DOHH2 (cell line): ENCODE data around the gene LDLRAD4.

Experiments used
- H3F3A ChIP-seq: fragments of 200-600 bp; sonication (generic), shearing (Covaris generic); 2 replicates; pipeline ENCODE4 v1.6.0; 2016; ENCODE audit warnings: antibody characterized with exemption, mild to moderate bottlenecking; ENCODE audit not compliant: control insufficient read depth, insufficient read depth
- H3K27ac ChIP-seq: fragments of 200-600 bp; sonication (generic); 2 replicates; pipeline ENCODE4 v1.5.1; 2014; ENCODE audit warnings: low read depth, mild to moderate bottlenecking, low read length, moderate library complexity
- H3K27me3 ChIP-seq: fragments of 200-600 bp; sonication (generic); 2 replicates; pipeline ENCODE4 v1.6.1; 2014; ENCODE audit warnings: mild to moderate bottlenecking, low read length, mixed read lengths; ENCODE audit not compliant: control insufficient read depth
- H3K36me3 ChIP-seq: fragments of 200-600 bp; sonication (generic); 2 replicates; pipeline ENCODE4 v1.6.1; 2014; ENCODE audit warnings: mild to moderate bottlenecking, low read length, moderate library complexity, mixed read lengths; ENCODE audit not compliant: control insufficient read depth
- H3K4me1 ChIP-seq: fragments of 200-600 bp; sonication (generic); 2 replicates; pipeline ENCODE4 v1.6.1; 2014; ENCODE audit warnings: mild to moderate bottlenecking, low read length, mixed read lengths; ENCODE audit not compliant: control insufficient read depth
- H3K4me2 ChIP-seq: fragments of 200-600 bp; sonication (generic); 2 replicates; pipeline ENCODE4 v1.6.0; 2014; ENCODE audit warnings: mild to moderate bottlenecking, low read length, moderate library complexity
- H3K4me3 ChIP-seq: fragments of 200-600 bp; sonication (generic); 2 replicates; pipeline ENCODE4 v1.5.1; 2014; ENCODE audit warnings: mild to moderate bottlenecking, low read length, mixed read lengths
- H3K79me2 ChIP-seq: fragments of 200-600 bp; sonication (generic); 2 replicates; pipeline ENCODE4 v1.6.1; 2014; ENCODE audit warnings: mild to moderate bottlenecking, low read length, mixed read lengths; ENCODE audit not compliant: control insufficient read depth
- H3K9me2 ChIP-seq: fragments of 200-600 bp; sonication (generic); replicated peaks from 2 replicates; pipeline ENCODE4 v1.6.1; 2014; ENCODE audit warnings: mild to moderate bottlenecking, low read length, mixed read lengths; ENCODE audit not compliant: control insufficient read depth
- H3K9me3 ChIP-seq: fragments of 200-600 bp; sonication (generic); 2 replicates; pipeline ENCODE4 v1.6.1; 2014; ENCODE audit warnings: antibody characterized with exemption, low read length, mixed read lengths; ENCODE audit not compliant: control insufficient read depth, insufficient read depth
- H4K20me1 ChIP-seq: fragments of 200-600 bp; sonication (generic); 2 replicates; pipeline ENCODE4 v1.6.0; 2014; ENCODE audit warnings: low read depth, mild to moderate bottlenecking, antibody characterized with exemption, low read length, moderate library complexity; ENCODE audit not compliant: control insufficient read depth, insufficient read depth
- CTCF ChIP-seq: fragments of 200-600 bp; sonication (generic); IDR thresholded peaks from one replicate; pipeline ENCODE4 v1.5.1; 2014; ENCODE audit warnings: antibody characterized with exemption, mild to moderate bottlenecking, low read depth, low read length; ENCODE audit not compliant: poor library complexity, severe bottlenecking
- EZH2phosphoT487 ChIP-seq: fragments of 200-600 bp; sonication (generic); IDR thresholded peaks from 2 replicates; pipeline ENCODE4 v1.6.1; 2017; ENCODE audit warnings: borderline replicate concordance, mild to moderate bottlenecking, antibody characterized with exemption, low read length, moderate library complexity, mixed read lengths

The LDLRAD4 gene

GRCh38 chr18:13455471-13455870, 236.9 kb downstream of the LDLRAD4 start:
- Histone ChIP-seq H3K9me2 (no peaks in the 10 kb centered on the region), H3K4me1 (peaks cover 8% of the 10 kb centered on the region), H3F3A (no peaks in the 10 kb centered on the region), H3K4me2 (no peak overlapping the region), H3K4me3 (no peak overlapping the region), H3K36me3 (no peaks in the 10 kb centered on the region), H3K79me2 (no peaks in the 10 kb centered on the region), H3K27me3 (peaks cover 2% of the 10 kb centered on the region; the same call in 1 of the 2 replicates), H3K27ac (no peak overlapping the region), H4K20me1 (no peaks in the 10 kb centered on the region), H3K9me3 (no peaks in the 10 kb centered on the region)
- TF ChIP-seq EZH2phosphoT487 (no peak), CTCF (no peak)

- Histone ChIP-seq H3K27ac (no peak overlapping the region), H3K4me2 (no peak overlapping the region), H3K9me2 (no peaks in the 10 kb centered on the region), H4K20me1 (no peaks in the 10 kb centered on the region), H3K4me1 (peaks cover 8% of the 10 kb centered on the region), H3K4me3 (no peak overlapping the region), H3K9me3 (no peaks in the 10 kb centered on the region), H3F3A (no peaks in the 10 kb centered on the region), H3K27me3 (no peaks in the 10 kb centered on the region; the same call in 1 of the 2 replicates), H3K79me2 (no peaks in the 10 kb centered on the region), H3K36me3 (no peaks in the 10 kb centered on the region)
- TF ChIP-seq CTCF (no peak), EZH2phosphoT487 (no peak)
These were observed 237.5 kb downstream of the LDLRAD4 start for GRCh38 chr18:13455960-13456481.

- H3K27me3 ChIP-seq: no peaks in the 10 kb centered on the region; the same call in 1 of the 2 replicates
- no peak overlapping the region for H3K4me2 ChIP-seq
- no peaks in the 10 kb centered on the region for H3K36me3 ChIP-seq
- no peak overlapping the region for H3K27ac ChIP-seq
- no peaks in the 10 kb centered on the region for H3F3A ChIP-seq
- H4K20me1 ChIP-seq: no peaks in the 10 kb centered on the region
- peaks cover 8% of the 10 kb centered on the region for H3K4me1 ChIP-seq
- no peaks in the 10 kb centered on the region for H3K79me2 ChIP-seq
- no peak overlapping the region for H3K4me3 ChIP-seq
- H3K9me3 ChIP-seq: no peaks in the 10 kb centered on the region
- H3K9me2 ChIP-seq: no peaks in the 10 kb centered on the region
- TF ChIP-seq EZH2phosphoT487: no peak
- no peak for TF ChIP-seq CTCF
These were observed 238.2 kb downstream of the LDLRAD4 start for GRCh38 chr18:13456736-13457271.
